Measurements from ENCODE around the gene CENPX.

Gene CENPX

GRCh38 chr17:81996232-81996756 is 26.4 kb downstream of the CENPX start:
- Histone ChIP-seq H3K36me3 (ENCODE audit: control insufficient read depth, insufficient read depth, low read length, severe bottlenecking) (peaks cover 11% of the 10 kb centered on the region), H3K9ac (ENCODE audit: low read length) (no peak overlapping the region), H3K9me3 (ENCODE audit: control insufficient read depth, low read length) (no peaks in the 10 kb centered on the region), H3K4me1 (ENCODE audit: control insufficient read depth, insufficient read depth, low read length) (peaks cover 10% of the 10 kb centered on the region), H3K27me3 (replicated peaks; ENCODE audit: control insufficient read depth, insufficient read depth, low read length) (no peaks in the 10 kb centered on the region), H3K4me3 (ENCODE audit: low read length) (no peak overlapping the region)
- DNase-seq (ENCODE audit: low read depth): no peak

GRCh38 chr17:81995463-81996231 is 27.0 kb downstream of the CENPX start:
- Histone ChIP-seq H3K9me3 (ENCODE audit: control insufficient read depth, low read length) (no peaks in the 10 kb centered on the region), H3K36me3 (ENCODE audit: control insufficient read depth, insufficient read depth, low read length, severe bottlenecking) (peaks cover 11% of the 10 kb centered on the region), H3K27me3 (replicated peaks; ENCODE audit: control insufficient read depth, insufficient read depth, low read length) (no peaks in the 10 kb centered on the region), H3K4me1 (ENCODE audit: control insufficient read depth, insufficient read depth, low read length) (peaks cover 11% of the 10 kb centered on the region), H3K4me3 (ENCODE audit: low read length) (no peak overlapping the region), H3K9ac (ENCODE audit: low read length) (no peak overlapping the region)
- no peak for DNase-seq (ENCODE audit: low read depth)

GRCh38 chr17:81994593-81995462 is 27.9 kb downstream of the CENPX start:
- H3K9ac ChIP-seq (ENCODE audit: low read length): no peak overlapping the region
- no peak overlapping the region for H3K4me3 ChIP-seq (ENCODE audit: low read length)
- no peaks in the 10 kb centered on the region for H3K9me3 ChIP-seq (ENCODE audit: control insufficient read depth, low read length)
- H3K27me3 ChIP-seq (replicated peaks; ENCODE audit: control insufficient read depth, insufficient read depth, low read length): no peaks in the 10 kb centered on the region
- DNase-seq (ENCODE audit: low read depth): no peak
- H3K36me3 ChIP-seq (ENCODE audit: control insufficient read depth, insufficient read depth, low read length, severe bottlenecking): peaks cover 11% of the 10 kb centered on the region
- H3K4me1 ChIP-seq (ENCODE audit: control insufficient read depth, insufficient read depth, low read length): peaks cover 11% of the 10 kb centered on the region

- Histone ChIP-seq H3K27me3 (replicated peaks; ENCODE audit: control insufficient read depth, insufficient read depth, low read length) (no peaks in the 10 kb centered on the region), H3K4me3 (ENCODE audit: low read length) (no peak overlapping the region), H3K9me3 (ENCODE audit: control insufficient read depth, low read length) (no peaks in the 10 kb centered on the region), H3K36me3 (ENCODE audit: control insufficient read depth, insufficient read depth, low read length, severe bottlenecking) (peaks cover 11% of the 10 kb centered on the region), H3K4me1 (ENCODE audit: control insufficient read depth, insufficient read depth, low read length) (peaks cover 11% of the 10 kb centered on the region), H3K9ac (ENCODE audit: low read length) (no peak overlapping the region)
- no peak for DNase-seq (ENCODE audit: low read depth)
These were observed 28.7 kb downstream of the CENPX start for GRCh38 chr17:81993729-81994592.

GRCh38 chr17:81992306-81993102 is 30.2 kb downstream of the CENPX start:
- Histone ChIP-seq H3K9ac (ENCODE audit: low read length) (no peak overlapping the region), H3K27me3 (replicated peaks; ENCODE audit: control insufficient read depth, insufficient read depth, low read length) (no peaks in the 10 kb centered on the region), H3K4me3 (ENCODE audit: low read length) (no peak overlapping the region), H3K9me3 (ENCODE audit: control insufficient read depth, low read length) (no peaks in the 10 kb centered on the region), H3K36me3 (ENCODE audit: control insufficient read depth, insufficient read depth, low read length, severe bottlenecking) (peaks cover 11% of the 10 kb centered on the region), H3K4me1 (ENCODE audit: control insufficient read depth, insufficient read depth, low read length) (peaks cover 11% of the 10 kb centered on the region)
- no peak for DNase-seq (ENCODE audit: low read depth)

- peaks cover 11% of the 10 kb centered on the region for H3K4me1 ChIP-seq (ENCODE audit: control insufficient read depth, insufficient read depth, low read length)
- peak; percentile 82 for DNase-seq (ENCODE audit: low read depth)
- no peaks in the 10 kb centered on the region for H3K9me3 ChIP-seq (ENCODE audit: control insufficient read depth, low read length)
- no peak overlapping the region for H3K4me3 ChIP-seq (ENCODE audit: low read length)
- H3K27me3 ChIP-seq (replicated peaks; ENCODE audit: control insufficient read depth, insufficient read depth, low read length): no peaks in the 10 kb centered on the region
- no peak overlapping the region for H3K9ac ChIP-seq (ENCODE audit: low read length)
- H3K36me3 ChIP-seq (ENCODE audit: control insufficient read depth, insufficient read depth, low read length, severe bottlenecking): peaks cover 8% of the 10 kb centered on the region
These were observed 30.9 kb downstream of the CENPX start for GRCh38 chr17:81991684-81992305.

- peaks cover 11% of the 10 kb centered on the region for H3K4me1 ChIP-seq (ENCODE audit: control insufficient read depth, insufficient read depth, low read length)
- DNase-seq (ENCODE audit: low read depth): no peak
- H3K27me3 ChIP-seq (replicated peaks; ENCODE audit: control insufficient read depth, insufficient read depth, low read length): no peaks in the 10 kb centered on the region
- no peak overlapping the region for H3K9ac ChIP-seq (ENCODE audit: low read length)
- H3K36me3 ChIP-seq (ENCODE audit: control insufficient read depth, insufficient read depth, low read length, severe bottlenecking): peaks cover 12% of the 10 kb centered on the region
- no peak overlapping the region for H3K4me3 ChIP-seq (ENCODE audit: low read length)
- no peaks in the 10 kb centered on the region for H3K9me3 ChIP-seq (ENCODE audit: control insufficient read depth, low read length)
These were observed 31.6 kb downstream of the CENPX start for GRCh38 chr17:81990836-81991683.

GRCh38 chr17:81987161-81987770 is 35.4 kb downstream of the CENPX start:
- Histone ChIP-seq H3K36me3 (ENCODE audit: control insufficient read depth, insufficient read depth, low read length, severe bottlenecking) (peaks cover 25% of the 10 kb centered on the region), H3K9ac (ENCODE audit: low read length) (no peak overlapping the region), H3K4me3 (ENCODE audit: low read length) (no peak overlapping the region), H3K27me3 (replicated peaks; ENCODE audit: control insufficient read depth, insufficient read depth, low read length) (no peaks in the 10 kb centered on the region), H3K9me3 (ENCODE audit: control insufficient read depth, low read length) (no peaks in the 10 kb centered on the region), H3K4me1 (ENCODE audit: control insufficient read depth, insufficient read depth, low read length) (peaks cover 10% of the 10 kb centered on the region)
- no peak for DNase-seq (ENCODE audit: low read depth)

GRCh38 chr17:81986606-81987005 is 36.1 kb downstream of the CENPX start:
- peaks cover 3% of the 10 kb centered on the region for H3K4me1 ChIP-seq (ENCODE audit: control insufficient read depth, insufficient read depth, low read length)
- H3K27me3 ChIP-seq (replicated peaks; ENCODE audit: control insufficient read depth, insufficient read depth, low read length): no peaks in the 10 kb centered on the region
- H3K9me3 ChIP-seq (ENCODE audit: control insufficient read depth, low read length): no peaks in the 10 kb centered on the region
- peaks cover 25% of the 10 kb centered on the region for H3K36me3 ChIP-seq (ENCODE audit: control insufficient read depth, insufficient read depth, low read length, severe bottlenecking)
- no peak overlapping the region for H3K9ac ChIP-seq (ENCODE audit: low read length)
- no peak for DNase-seq (ENCODE audit: low read depth)
- no peak overlapping the region for H3K4me3 ChIP-seq (ENCODE audit: low read length)

All from adipocyte (in vitro differentiated cells).